Hematopoietic multipotent progenitor cell (in vitro differentiated cells): ENCODE data around the gene MOB1A. TPM values are rescaled to one million over a fixed set of nuclear protein-coding genes. Genes with fewer than 3 reads are reported as not detected.
"Not testable (repeated sequence)": the region's sequence is repeated elsewhere in the genome, so short reads cannot be mapped to it uniquely, and the experiment has no call there.

Source experiments
- DNase-seq, 3 donors: peaks; one replicate each; pipeline ENCODE4 v3.0.0-alpha.2; 2011 to 2015; ENCODE audit warnings: low read depth in 2 of 3, low spot score in 2 of 3
- total RNA-seq: library from RNA; depleted of rRNA; stranded (reverse); fragments of >200 nt; gene quantifications from one replicate; pipeline ENCODE4 v1.2.3, GENCODE V29; 2012

The MOB1A gene
- 61.1 TPM for total RNA-seq

- peak; percentile 89 to 99 (median 99) for DNase-seq
Measured at GRCh38 chr2:74178211-74179062, at the start of gene MOB1A. MOB1A (minus strand) TSS chr2:74178879; CDS start chr2:74178674, 205 bp downstream.

DNA sequence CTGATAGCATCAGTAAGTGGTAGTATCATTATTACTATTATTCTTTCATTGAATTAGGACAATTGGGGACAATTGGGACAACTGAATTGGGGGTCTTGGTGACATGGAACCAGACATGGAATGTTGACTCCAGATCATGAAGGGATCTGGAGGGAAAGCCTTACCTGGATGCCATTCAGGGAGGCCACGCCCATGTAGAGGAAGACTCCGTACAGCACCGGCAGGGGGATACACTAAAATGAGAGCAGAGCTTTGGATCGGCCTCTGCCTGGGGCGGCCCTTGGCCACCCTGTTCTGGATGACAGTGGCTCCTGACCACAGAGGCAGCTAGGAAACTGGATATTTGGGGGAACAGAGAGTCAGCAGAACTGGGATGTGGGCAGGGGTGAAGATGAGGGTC lies 49.0 kb upstream of the MOB1A start:
- no peak for DNase-seq

DNA sequence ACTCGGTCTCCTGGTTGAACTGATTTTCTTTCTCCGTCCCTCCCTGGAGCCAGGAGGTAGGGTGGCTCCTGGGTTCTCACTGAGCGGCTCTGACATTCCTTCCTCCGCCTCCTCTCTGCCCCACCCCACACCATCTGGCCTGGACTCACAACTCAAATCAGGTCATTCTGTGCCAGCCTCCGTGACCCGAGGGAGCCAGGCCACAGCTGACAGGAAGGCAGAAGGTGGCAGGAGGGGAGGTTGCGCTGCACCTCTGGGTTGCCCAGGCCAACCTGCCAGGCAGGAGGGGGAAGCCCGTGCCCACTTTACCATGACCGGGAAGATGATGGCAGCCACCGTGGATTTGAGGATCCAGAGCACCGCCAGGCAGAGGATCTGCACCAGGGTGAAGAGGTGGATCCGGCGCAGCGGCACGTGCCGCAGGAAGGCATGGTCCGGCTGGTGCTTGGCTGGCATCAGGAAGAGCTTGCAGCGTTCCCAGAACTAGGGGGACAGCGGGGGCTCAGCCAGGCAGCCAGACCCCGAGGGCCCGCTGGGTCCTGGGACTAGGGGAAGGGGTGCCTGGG lies 48.1 kb upstream of the MOB1A start:
- no peak for DNase-seq

GRCh38 chr2:74225698-74226459 lies 47.2 kb upstream of the MOB1A start:
- DNase-seq = no peak

DNA sequence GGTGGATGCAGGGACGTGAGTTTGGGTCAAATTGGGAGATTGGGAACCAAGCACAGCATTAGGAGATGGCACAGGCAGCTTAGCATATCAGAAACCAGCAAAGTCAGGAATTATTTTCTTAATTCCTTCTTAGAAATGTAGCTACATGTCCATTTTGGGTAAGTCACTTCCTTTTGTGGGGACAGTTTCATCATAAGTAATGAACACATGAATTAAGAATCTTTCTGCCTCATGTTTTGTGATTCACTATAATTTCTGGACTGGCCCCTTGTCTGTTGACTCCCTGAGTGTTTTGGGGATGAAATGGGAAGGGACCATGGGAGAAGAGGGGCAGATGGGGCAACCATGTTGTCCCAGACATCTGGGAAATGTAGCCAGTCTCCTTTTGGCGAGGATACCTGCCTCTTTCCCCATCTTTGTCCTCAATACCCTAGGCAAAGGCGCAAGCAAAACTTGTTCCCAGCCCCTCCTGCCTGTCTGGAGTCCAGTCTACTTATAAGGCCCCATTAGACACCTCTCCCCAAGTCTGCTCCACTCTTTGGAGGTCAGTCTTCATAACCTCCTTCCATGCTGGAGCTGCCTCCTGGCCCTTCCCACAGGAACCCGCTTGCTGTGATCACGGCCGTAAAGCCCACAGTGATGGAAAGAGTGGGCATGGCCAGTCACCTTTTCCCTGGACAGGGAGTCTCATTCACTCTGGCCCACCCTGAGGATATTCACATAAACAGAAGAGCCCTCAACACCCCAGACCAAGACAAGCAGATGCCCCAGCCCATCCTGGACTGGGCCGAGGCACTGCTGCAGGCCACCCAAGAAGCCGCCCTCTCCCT lies 45.5 kb upstream of the MOB1A start:
- DNase-seq = no peak

- DNase-seq = no peak
Measured at GRCh38 chr2:74222300-74222650, 43.6 kb upstream of the MOB1A start.

- DNase-seq = no peak
Measured at GRCh38 chr2:74221604-74222299, 43.1 kb upstream of the MOB1A start.

DNA sequence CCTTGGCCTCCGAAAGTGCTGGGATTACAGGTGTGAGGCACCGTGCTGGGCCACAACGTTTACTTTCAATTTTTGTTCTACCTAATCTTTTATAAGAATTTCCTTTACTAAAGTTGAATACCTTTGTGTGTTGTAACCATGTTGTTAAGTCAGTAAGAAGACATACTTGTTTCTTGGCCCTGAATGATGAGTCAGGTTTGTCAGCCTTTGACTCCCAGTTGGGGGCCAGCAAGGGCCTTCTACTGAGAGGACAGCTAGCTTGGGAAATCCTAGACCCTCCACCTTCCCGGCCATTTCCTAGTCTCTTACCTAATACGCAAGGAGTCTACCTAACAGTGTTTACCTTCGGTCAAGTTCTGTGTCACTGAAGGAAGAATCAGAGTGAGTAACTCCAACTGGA lies 42.4 kb upstream of the MOB1A start:
- no peak for DNase-seq

DNA sequence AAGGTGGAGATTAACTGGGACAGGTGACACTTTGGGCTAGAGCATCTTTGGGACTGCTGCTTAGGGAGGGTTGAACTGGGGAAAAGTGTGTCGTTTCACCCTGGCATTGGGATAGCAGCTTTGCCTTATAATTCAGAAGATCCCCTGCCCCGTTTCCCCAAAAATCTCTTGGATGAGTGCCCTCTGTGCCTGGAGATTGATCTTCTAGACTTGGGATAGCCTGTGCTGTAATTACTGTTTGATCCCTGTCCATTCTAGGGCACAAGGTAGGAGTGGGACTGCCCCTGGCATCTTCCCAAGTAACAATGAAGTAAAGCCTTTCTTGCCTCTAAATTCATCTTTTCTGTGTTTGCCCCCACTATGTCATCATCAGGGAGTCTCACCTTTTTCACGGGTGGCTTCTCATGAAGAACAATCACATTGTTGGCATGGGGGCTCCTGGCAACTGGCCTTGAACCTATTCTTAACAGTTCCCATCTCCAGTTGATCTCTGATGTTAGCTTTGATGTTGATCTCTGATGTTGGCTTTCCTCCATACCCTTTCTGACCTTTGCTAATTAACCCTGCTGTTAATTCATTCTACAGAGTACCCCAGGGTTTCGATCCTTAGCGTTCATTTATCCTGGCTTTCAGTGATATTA lies 41.3 kb upstream of the MOB1A start:
- DNase-seq = no peak

DNA sequence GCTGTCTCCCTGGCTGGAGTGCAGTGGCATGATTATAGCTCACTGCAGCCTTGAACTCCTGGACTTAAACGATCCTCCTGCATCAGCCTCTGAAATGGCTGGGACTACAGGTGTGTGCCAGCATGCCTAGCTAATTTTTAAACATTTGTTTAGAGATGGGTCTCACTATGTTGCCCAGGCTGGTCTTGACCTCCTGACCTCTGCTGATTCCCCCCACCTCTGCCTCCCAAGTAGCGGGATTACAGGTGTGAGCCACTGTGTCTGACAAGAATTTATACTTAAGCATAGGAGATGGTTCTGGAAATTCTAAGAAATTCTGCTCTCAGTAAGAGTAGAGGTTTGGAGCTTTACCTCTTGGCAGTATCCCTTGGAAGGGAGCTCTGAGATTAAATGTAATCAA lies 38.0 kb upstream of the MOB1A start:
- DNase-seq = no peak

DNA sequence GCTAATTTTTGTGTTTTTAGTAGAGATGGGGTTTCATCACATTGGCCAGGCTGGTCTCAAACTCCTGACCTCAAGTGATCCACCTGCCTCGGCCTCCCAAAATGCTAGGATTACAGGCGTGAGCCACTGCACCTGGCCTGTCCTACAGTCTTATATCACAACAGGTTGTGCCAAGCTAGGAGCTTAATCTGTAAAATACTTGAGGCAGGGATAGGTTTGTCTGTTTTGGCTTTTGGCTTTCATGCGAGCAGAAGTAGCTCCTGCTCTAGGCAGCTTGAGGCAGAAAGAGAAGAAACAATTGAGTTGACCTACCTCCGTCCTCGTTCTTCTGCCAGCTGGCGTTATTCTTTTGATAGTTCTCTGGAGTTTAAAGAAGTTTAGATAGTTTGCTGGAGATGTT lies 37.1 kb upstream of the MOB1A start:
- not testable (repeated sequence) for DNase-seq

GRCh38 chr2:74212702-74213410 lies 34.2 kb upstream of the MOB1A start:
- DNase-seq = no peak

DNA sequence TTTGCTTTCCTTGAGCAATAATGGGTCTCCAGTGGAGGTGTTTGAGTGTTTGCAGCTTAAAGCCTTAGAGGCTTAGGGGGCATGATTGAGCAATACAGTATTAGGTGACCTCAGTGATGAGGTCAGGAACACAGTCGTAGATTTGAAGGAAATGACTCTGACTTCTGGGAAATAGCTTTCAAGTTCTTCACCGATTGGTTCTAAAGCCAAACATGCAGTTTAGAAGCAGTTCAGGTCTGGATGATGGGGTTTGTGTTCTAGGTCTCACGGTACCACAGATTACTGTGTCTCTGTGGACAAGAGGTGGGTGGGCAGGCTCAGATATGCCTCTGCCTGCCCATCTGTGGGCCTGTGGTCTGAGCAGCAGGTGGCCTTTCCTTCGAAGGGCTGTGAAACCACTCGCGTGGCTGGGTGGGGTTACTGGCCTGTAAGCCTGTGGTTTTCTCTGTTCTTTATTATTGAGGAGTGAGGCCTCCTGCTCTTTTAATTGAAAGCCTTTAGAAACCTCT lies 27.6 kb upstream of the MOB1A start:
- peak; percentile 18 to 66 (median 65) for DNase-seq

DNA sequence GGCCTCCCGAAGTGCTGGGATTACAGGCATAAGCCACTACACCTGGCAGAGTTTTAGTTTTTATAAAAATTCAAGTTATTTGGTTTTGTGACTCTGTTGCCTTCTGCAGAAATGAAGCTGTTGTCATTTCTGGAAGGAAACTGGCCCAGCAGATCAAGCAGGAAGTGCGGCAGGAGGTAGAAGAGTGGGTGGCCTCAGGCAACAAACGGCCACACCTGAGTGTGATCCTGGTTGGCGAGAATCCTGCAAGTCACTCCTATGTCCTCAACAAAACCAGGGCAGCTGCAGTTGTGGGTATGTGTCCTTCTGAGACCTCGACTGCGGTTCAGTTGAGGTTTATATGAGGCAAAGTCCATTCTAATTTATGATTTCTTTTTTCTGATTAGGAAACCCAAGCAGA lies 26.9 kb upstream of the MOB1A start:
- peak in 2 of 3 donors; percentile 48 to 59 for DNase-seq

DNA sequence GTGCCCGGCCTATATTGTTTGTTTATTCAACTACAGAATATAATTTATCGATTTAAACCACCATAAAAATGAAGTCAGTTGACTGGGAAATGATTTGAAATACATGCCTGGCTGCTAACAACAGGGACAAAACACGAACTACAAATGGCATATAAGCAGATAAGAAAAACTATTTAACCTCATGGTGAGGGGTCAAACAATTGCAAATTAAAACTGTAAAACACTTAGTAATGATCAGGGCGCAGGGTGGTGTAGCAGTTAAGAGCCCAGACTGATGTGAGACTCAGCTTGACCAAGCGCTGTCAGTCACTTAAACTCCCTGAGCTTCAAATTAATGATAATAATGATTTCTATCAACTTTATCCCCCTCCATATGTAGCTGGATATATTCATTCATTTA lies 26.4 kb upstream of the MOB1A start:
- DNase-seq = no peak

- DNase-seq = no peak
Measured at GRCh38 chr2:74204436-74204835, 25.8 kb upstream of the MOB1A start.

DNA sequence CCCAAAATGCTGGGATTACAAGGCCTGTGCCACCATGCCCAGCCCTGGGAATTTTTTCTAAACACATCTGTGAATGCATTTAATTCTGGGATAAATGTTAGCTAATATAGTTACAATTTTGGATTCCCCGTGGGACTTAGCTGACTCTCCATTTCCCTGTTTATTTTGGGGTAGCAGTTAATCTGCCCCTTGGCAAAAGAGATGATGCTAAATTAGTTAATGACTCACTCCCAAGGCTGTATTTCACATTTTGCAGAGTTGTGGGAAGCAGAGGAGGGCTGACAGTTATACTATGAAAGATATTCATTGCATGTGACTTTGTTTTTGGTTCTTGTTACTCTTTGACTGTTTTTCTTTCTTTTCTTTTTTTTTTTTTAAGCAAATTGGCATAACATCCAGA lies 22.9 kb upstream of the MOB1A start:
- DNase-seq = no peak

- DNase-seq = no peak
Measured at GRCh38 chr2:74201196-74201595, 22.5 kb upstream of the MOB1A start.

DNA sequence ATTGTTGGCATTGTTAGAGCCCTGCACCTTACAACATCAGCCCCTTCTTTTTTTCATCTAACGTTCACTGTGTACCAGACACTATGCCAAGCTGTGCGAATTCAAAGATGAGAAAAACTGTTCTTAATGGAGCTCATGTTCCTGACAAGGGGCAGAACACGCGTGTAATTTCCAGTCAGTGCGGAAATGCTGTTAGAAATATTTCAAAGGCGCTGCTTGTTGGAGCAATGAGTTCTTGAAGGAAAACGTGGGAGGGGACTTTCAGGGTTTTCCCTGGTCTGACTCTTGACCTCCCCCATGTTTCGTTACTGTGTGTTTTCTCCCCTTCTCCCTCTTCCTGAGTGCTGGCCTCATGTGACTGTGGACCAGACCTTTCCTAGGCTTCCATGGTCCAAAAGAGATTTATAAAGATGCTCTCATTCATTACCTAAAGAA lies 21.2 kb upstream of the MOB1A start:
- DNase-seq = no peak
